ENCODE data around the gene GDF7. TPM values are rescaled to one million over a fixed set of nuclear protein-coding genes. Genes with fewer than 3 reads are reported as not detected.

Gene GDF7
- total RNA-seq, 1 donor from 2014 or later = 0.04 TPM

DNA sequence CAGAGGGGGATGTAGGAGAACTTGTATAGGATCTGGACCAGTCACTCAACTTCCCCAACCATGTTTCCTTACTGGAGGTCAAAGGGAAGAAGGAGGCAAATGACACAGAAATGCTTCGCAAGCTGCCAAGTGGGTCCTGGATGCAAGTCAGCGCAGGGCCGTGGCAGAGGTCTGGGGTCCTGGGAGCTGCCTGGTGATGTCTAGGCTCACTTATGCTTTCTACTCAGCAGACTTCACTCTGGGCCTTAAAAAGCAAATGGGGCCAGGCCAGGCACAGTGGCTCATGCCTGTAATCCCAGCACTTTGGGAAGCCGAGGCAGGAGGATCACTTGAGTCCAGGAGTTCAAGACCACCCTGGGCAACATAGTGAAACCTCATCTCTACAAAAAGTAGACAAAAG is 36.0 kb upstream of the GDF7 start:
- Histone ChIP-seq H3K36me3 (ENCODE audit: control insufficient read depth, insufficient read depth, low read length) (no peaks in the 10 kb centered on the region), H3K27me3 (ENCODE audit: control insufficient read depth, insufficient read depth, low read length) (no peaks in the 10 kb centered on the region), H3K4me3 (ENCODE audit: low read depth, low read length) (no peak overlapping the region)
- no peak for DNase-seq (ENCODE audit: low read depth)
- no peak for TF ChIP-seq CTCF (IDR thresholded peaks at IDR 0.05; ENCODE audit: insufficient read depth, low read length, poor library complexity, severe bottlenecking)

- Histone ChIP-seq H3K4me3 (ENCODE audit: low read depth, low read length) (no peak overlapping the region), H3K36me3 (ENCODE audit: control insufficient read depth, insufficient read depth, low read length) (no peaks in the 10 kb centered on the region), H3K27me3 (ENCODE audit: control insufficient read depth, insufficient read depth, low read length) (no peaks in the 10 kb centered on the region)
- DNase-seq (ENCODE audit: low read depth) = no peak
- TF ChIP-seq CTCF (IDR thresholded peaks at IDR 0.05; ENCODE audit: insufficient read depth, low read length, poor library complexity, severe bottlenecking) = no peak
Measured at GRCh38 chr2:20631617-20632307, 35.2 kb upstream of the GDF7 start.

- no peaks in the 10 kb centered on the region for H3K36me3 ChIP-seq (ENCODE audit: control insufficient read depth, insufficient read depth, low read length)
- DNase-seq (ENCODE audit: low read depth) = no peak
- H3K4me3 ChIP-seq (ENCODE audit: low read depth, low read length) = no peak overlapping the region
- TF ChIP-seq CTCF (IDR thresholded peaks at IDR 0.05; ENCODE audit: insufficient read depth, low read length, poor library complexity, severe bottlenecking) = no peak
- no peaks in the 10 kb centered on the region for H3K27me3 ChIP-seq (ENCODE audit: control insufficient read depth, insufficient read depth, low read length)
Measured at GRCh38 chr2:20632446-20632990, 34.4 kb upstream of the GDF7 start.

DNA sequence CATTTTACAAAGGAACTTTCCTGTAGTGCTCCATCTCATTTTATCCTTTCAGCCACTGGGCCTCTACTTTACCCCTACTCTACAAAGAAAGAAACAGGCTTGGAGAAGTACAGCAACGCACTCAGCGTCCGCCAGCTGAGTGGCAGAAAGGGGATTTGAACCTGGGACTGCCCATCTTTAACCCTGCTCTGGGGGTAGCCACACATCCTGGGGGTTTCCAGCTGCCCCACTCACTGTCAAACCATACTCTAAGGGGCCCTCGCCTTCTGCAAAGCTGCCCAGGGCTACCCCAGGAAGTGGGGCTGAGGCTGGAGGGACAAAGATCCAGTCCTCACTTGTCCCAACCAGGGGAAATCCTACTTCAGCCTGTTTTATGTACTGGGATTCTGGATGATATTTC is 33.9 kb upstream of the GDF7 start:
- H3K27me3 ChIP-seq (ENCODE audit: control insufficient read depth, insufficient read depth, low read length) = no peaks in the 10 kb centered on the region
- H3K4me3 ChIP-seq (ENCODE audit: low read depth, low read length) = no peak overlapping the region
- DNase-seq (ENCODE audit: low read depth) = no peak
- TF ChIP-seq CTCF (IDR thresholded peaks at IDR 0.05; ENCODE audit: insufficient read depth, low read length, poor library complexity, severe bottlenecking) = no peak
- no peaks in the 10 kb centered on the region for H3K36me3 ChIP-seq (ENCODE audit: control insufficient read depth, insufficient read depth, low read length)

GRCh38 chr2:20633794-20634506 is 33.0 kb upstream of the GDF7 start:
- Histone ChIP-seq H3K27me3 (ENCODE audit: control insufficient read depth, insufficient read depth, low read length) (no peaks in the 10 kb centered on the region), H3K4me3 (ENCODE audit: low read depth, low read length) (no peak overlapping the region), H3K36me3 (ENCODE audit: control insufficient read depth, insufficient read depth, low read length) (no peaks in the 10 kb centered on the region)
- no peak for DNase-seq (ENCODE audit: low read depth)
- TF ChIP-seq CTCF (IDR thresholded peaks at IDR 0.05; ENCODE audit: insufficient read depth, low read length, poor library complexity, severe bottlenecking) = no peak
